Neutrophil (primary cell): ENCODE results near the gene RABEPK.
"Not testable (repeated sequence)": the region's sequence is repeated elsewhere in the genome, so short reads cannot be mapped to it uniquely, and the experiment has no call there.

ENCODE experiments used
- H3K27ac ChIP-seq: fragments of 200-600 bp; sonication (generic); 2 replicates; pipeline ENCODE4 v1.5.1; 2016; ENCODE audit warnings: mild to moderate bottlenecking, moderate library complexity
- H3K27me3 ChIP-seq: fragments of 200-600 bp; sonication (generic); 2 replicates; pipeline ENCODE4 v1.6.0; 2016; ENCODE audit warnings: mild to moderate bottlenecking
- H3K36me3 ChIP-seq: fragments of 200-600 bp; sonication (generic); 2 replicates; pipeline ENCODE4 v1.5.1; 2017
- H3K4me1 ChIP-seq, 2 experiments: fragments of 200-600 bp in 1 of 2; sonication (generic) in 1 of 2; 1 replicate in 1 of 2; 2 replicates in 1 of 2; pipeline versions ENCODE4 v1.5.1 to v1.6.1; 2013 to 2016; ENCODE audit warnings: low read depth in 1 of 2, low read length in 1 of 2, mild to moderate bottlenecking in 1 of 2, moderate library complexity in 1 of 2; ENCODE audit not compliant: control insufficient read depth in 1 of 2, insufficient read depth in 1 of 2
- H3K4me3 ChIP-seq, 2 experiments: fragments of 200-600 bp in 1 of 2; sonication (generic) in 1 of 2; 1 replicate in 1 of 2; 2 replicates in 1 of 2; pipeline ENCODE4 v1.5.1; 2013 to 2016; ENCODE audit warnings: low read depth in 1 of 2, low read length in 1 of 2, mild to moderate bottlenecking in 1 of 2, moderate library complexity in 1 of 2
- H3K9me3 ChIP-seq: fragments of 200-600 bp; sonication (generic); 2 replicates; pipeline ENCODE4 v1.5.1; 2016
- TF ChIP-seq, protein P1 (sequence below): fragments of 200-600 bp; sonication (generic); IDR thresholded peaks from 2 replicates; pipeline ENCODE4 v1.5.1; 2016; ENCODE audit warnings: antibody characterized with exemption

RABEPK gene

DNA sequence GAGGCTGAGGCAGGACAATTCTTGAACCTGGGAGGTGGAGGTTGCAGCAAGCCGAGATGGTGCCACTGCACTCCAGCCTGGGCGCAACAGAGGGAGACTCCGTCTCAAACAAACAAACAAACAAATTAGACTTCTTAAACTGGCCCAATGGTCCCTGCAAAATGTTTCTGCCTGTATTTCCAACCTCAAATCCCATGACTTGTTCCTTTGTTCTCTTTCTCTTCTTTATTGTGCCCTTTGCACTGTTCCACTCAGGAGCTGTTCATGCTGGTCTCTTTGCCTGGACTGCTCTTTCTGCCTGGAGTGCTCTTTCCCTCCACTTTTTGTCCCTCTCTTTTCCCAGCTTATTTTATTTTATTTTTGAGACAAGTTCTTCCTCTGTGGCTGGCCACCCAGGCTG lies 4.1 kb downstream of the RABEPK start:
- Histone ChIP-seq H3K4me1 (peaks cover 10 to 13% of the 10 kb centered on the region in 2 experiments), H3K27me3 (no peaks in the 10 kb centered on the region), H3K36me3 (peaks cover 53% of the 10 kb centered on the region), H3K9me3 (no peaks in the 10 kb centered on the region), H3K27ac (no peak overlapping the region), H3K4me3 (no peak overlapping the region)
- TF ChIP-seq, protein P1, sequence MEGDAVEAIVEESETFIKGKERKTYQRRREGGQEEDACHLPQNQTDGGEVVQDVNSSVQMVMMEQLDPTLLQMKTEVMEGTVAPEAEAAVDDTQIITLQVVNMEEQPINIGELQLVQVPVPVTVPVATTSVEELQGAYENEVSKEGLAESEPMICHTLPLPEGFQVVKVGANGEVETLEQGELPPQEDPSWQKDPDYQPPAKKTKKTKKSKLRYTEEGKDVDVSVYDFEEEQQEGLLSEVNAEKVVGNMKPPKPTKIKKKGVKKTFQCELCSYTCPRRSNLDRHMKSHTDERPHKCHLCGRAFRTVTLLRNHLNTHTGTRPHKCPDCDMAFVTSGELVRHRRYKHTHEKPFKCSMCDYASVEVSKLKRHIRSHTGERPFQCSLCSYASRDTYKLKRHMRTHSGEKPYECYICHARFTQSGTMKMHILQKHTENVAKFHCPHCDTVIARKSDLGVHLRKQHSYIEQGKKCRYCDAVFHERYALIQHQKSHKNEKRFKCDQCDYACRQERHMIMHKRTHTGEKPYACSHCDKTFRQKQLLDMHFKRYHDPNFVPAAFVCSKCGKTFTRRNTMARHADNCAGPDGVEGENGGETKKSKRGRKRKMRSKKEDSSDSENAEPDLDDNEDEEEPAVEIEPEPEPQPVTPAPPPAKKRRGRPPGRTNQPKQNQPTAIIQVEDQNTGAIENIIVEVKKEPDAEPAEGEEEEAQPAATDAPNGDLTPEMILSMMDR = no peak

DNA sequence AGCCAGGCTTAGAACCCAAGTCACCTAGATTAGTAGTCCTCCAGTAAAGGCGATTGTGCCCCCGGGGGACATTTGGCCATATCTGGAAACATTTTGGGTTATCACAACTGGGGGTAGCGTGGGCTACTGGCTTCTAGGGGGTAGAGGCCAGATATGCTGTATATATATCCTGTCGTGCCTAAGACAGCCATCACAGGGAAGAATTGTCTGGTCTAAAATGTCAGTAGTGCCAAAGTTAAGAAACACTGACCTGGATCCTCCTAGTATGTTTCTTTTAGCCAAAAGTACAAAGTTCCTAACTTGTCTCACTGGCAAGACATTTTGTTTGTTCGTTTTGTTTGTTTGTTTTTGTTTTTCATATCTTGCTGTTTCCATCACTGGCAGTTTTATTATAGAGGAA lies 13.8 kb downstream of the RABEPK start:
- Histone ChIP-seq H3K4me3 (peak overlapping the region in 1 of 2 experiments; percentile 12), H3K27ac (peak overlapping the region; percentile 73), H3K27me3 (no peaks in the 10 kb centered on the region), H3K36me3 (peaks cover 23% of the 10 kb centered on the region), H3K4me1 (peaks cover 0 to 10% of the 10 kb centered on the region in 2 experiments), H3K9me3 (no peaks in the 10 kb centered on the region)
- TF ChIP-seq, protein P1 = no peak

DNA sequence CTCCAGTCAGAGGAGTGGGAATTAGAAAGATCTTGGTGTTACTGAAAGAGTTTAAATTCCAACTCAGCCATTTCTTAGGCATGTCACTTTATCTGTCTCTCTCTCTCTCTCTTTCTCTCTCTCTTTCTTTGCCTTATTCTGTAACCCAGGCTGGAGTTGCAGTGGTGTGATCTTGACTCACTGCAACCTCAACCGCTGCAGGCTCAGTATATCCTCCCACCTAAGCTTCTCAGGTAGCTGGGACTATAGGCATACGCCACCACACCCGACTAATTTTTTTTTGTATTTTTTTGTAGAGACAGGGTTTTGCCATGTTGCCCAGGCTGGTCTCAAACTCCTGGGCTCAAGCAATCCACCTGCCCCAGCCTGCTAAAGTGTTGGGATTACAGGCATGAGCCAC lies 18.3 kb downstream of the RABEPK start:
- TF ChIP-seq, protein P1 = no peak
- H3K9me3 ChIP-seq = no peaks in the 10 kb centered on the region
- peaks cover 0 to 10% of the 10 kb centered on the region in 2 experiments for H3K4me1 ChIP-seq
- peaks cover 34% of the 10 kb centered on the region for H3K36me3 ChIP-seq
- no peak overlapping the region for H3K27ac ChIP-seq
- no peak overlapping the region for H3K4me3 ChIP-seq
- no peaks in the 10 kb centered on the region for H3K27me3 ChIP-seq

DNA sequence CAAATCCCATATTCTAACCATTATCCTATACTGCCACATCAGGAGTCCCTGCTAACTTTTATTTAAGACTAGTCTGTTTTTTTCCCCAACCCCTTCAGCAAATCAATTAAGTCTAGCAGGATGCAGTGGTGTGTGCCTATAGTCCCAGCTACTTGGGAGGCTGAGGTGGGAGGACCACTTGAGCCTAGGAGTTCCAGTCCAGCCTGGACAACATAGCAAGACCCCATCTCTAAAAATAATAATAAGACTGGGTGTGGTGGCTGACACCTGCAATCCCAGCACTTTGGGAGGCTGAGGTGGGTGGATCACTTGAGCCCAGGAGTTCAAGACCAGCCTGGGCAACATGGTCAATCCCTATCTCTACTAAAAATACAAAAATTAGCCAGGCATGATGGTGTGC lies 24.5 kb downstream of the RABEPK start:
- H3K27ac ChIP-seq, H3K9me3 ChIP-seq, H3K4me1 ChIP-seq, H3K27me3 ChIP-seq, H3K4me3 ChIP-seq: not testable (repeated sequence)
- H3K36me3 ChIP-seq = peaks cover 40% of the 10 kb centered on the region

DNA sequence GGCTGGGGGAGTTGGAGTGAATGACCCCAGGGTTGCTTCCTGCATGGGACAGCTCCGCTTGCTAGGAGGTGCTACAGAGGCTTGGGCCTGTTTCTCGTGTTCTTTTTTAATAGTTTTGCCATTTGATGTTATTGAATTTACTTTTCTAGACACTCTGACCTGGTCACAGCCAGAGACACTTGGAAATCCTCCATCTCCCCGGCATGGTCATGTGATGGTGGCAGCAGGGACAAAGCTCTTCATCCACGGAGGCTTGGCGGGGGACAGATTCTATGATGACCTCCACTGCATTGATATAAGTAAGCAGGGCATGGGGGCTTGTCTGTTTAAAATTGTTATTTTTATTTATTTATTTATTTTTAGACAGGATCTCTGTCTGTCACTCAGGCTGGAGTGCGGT lies 27.4 kb downstream of the RABEPK start:
- H3K36me3 ChIP-seq = peaks cover 43% of the 10 kb centered on the region

DNA sequence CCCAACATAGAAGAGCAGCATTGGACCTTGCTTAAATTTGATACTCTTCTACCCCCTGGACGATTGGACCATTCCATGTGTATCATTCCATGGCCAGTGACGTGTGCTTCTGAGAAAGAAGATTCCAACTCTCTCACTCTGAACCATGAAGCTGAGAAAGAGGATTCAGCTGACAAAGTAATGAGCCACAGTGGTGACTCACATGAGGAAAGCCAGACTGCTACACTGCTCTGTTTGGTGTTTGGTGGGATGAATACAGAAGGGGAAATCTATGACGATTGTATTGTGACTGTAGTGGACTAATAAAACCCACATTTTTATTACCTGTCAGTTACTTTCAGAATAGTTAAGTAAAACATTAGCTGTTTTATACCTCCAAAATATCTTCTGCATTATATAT lies 33.3 kb downstream of the RABEPK start:
- H3K27ac ChIP-seq = no peak overlapping the region
- H3K4me3 ChIP-seq = no peak overlapping the region
- TF ChIP-seq, protein P1 = no peak
- H3K36me3 ChIP-seq = peaks cover 82% of the 10 kb centered on the region
- H3K9me3 ChIP-seq = no peaks in the 10 kb centered on the region
- H3K4me1 ChIP-seq = peaks cover 6 to 13% of the 10 kb centered on the region in 2 experiments
- no peaks in the 10 kb centered on the region for H3K27me3 ChIP-seq

More for the DNA sequence above, 27.4 kb downstream of the RABEPK start:
- no peak overlapping the region for H3K4me3 ChIP-seq
- H3K27me3 ChIP-seq = no peaks in the 10 kb centered on the region
- H3K27ac ChIP-seq = no peak overlapping the region
- no peaks in the 10 kb centered on the region for H3K9me3 ChIP-seq
- no peaks in the 10 kb centered on the region for H3K4me1 ChIP-seq
- TF ChIP-seq, protein P1 = no peak

DNA sequence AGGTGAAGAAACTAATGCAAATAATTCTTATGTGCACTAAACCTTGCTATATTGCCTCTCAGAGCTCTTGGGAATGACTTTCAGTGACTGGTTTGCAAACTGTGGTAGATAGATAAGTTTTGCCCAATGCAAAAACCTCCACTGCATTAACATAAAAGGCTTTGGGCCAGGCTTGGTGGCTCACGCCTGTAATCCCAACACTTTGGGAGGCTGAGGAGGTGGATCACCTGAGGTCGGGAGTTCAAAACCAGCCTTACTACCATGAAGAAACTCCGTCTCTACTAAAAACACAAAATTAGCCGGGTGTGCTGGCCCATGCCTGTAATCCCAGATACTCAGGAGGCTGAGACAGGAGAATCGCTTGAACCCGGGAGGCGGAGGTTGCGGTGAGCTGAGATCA lies 33.8 kb downstream of the RABEPK start:
- H3K36me3 ChIP-seq = peaks cover 86% of the 10 kb centered on the region

More for the DNA sequence above, 33.8 kb downstream of the RABEPK start:
- H3K4me1 ChIP-seq = peaks cover 9 to 17% of the 10 kb centered on the region in 2 experiments
- not testable (repeated sequence) for H3K27ac ChIP-seq, H3K4me3 ChIP-seq, H3K27me3 ChIP-seq, H3K9me3 ChIP-seq
